ENCODE data around the gene CHD5. TPM values are rescaled to one million over a fixed set of nuclear protein-coding genes. Genes with fewer than 3 reads are reported as not detected.

CHD5 gene
- total and polyA plus RNA-seq, 4 donors, result 9.9 to 51.1 (median 34.4) TPM

DNA sequence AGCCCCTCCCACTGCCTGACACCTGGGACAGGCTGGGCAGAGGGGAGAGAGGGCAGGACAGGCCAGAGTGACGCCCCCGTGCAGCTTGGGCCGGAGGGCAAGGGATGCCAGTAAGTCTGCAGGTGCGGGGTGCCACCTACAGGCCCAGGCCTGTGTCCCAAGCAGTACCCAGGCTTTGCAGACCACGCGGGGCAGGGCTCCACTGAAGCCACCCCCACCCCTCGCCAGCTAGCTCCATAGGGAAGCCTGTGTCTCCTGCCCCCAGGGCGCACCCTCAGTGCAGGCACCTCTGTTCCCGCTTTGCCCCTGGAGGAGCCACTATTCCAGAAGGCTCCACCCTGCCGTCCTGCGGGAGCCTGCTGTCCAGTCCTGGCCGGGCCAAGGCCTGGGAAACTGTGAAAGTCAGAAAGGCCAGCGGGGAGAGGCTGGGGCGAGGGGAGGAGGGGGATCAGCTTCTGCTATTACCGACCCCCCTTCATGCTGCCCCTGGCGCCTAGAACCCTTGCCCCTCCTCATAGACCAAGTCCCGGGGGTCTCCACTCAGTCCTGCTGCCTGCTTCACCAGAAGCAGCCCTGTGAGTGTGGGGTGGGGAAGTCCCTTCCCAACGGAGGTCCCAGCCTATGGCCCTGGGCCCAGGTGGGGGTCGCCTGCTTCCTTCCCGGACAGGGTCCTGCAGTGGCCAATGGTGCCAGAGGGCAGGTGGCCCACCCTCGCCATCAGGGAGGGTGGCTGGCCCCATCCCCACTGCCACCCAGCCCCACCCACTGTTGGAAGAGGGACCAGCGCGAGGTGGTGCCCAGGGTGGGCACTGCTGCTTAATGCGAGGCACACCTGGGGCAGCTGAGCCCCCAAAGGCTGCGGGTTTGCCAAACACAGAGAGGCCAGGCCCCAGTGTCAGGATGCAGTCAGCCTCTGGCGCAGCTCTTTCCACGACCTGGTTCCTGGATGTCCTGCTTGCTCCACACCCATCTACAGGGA is 80.0 kb downstream of the CHD5 start:
- Histone ChIP-seq H3K9me3 (ENCODE audit: control insufficient read depth, insufficient read depth, low read length) (no peaks in the 10 kb centered on the region), H3K4me1 (ENCODE audit: control insufficient read depth, insufficient read depth, low read length) (peaks cover 10% of the 10 kb centered on the region), H3K4me3 (ENCODE audit: low read depth, low read length) (no peak overlapping the region), H3K27ac (ENCODE audit: low read depth, low read length) (no peak overlapping the region), H3K36me3 (ENCODE audit: control insufficient read depth, insufficient read depth, low read length) (peaks cover 82% of the 10 kb centered on the region), H3K27me3 (ENCODE audit: control insufficient read depth, insufficient read depth, low read length) (no peaks in the 10 kb centered on the region)
- no peak for DNase-seq (ENCODE audit: low read depth in 4 of 6, low spot score in 6 of 6)
- 76% methylated on average over 14 of the region's 27 CpGs for WGBS (ENCODE audit: insufficient coverage)

DNA sequence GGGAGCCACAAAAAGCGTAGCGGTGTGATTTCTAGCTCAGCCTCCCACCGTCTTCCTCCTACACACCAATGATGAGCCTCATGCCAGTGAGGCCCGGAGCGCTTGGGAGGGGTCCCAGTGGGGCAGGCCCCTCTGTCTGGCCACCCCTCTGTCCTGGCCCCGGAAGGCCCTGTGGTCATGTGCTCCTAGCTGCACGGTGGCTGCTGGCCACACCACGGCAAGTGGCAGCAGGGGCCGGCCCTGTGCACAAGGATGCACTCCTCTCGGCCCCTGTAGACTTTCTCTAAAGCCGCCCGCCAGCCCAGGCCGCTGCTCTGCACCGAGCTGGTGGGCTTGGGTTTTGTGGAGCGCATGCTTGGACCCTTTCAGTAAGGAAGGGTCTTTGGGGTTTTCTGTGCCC is 80.8 kb downstream of the CHD5 start:
- no peak overlapping the region for H3K27ac ChIP-seq (ENCODE audit: low read depth, low read length)
- no peak overlapping the region for H3K4me3 ChIP-seq (ENCODE audit: low read depth, low read length)
- H3K27me3 ChIP-seq (ENCODE audit: control insufficient read depth, insufficient read depth, low read length), result no peaks in the 10 kb centered on the region
- H3K9me3 ChIP-seq (ENCODE audit: control insufficient read depth, insufficient read depth, low read length), result no peaks in the 10 kb centered on the region
- H3K36me3 ChIP-seq (ENCODE audit: control insufficient read depth, insufficient read depth, low read length), result peaks cover 82% of the 10 kb centered on the region
- WGBS (ENCODE audit: insufficient coverage), result 90% methylated on average over 12 of the region's 15 CpGs
- no peak for DNase-seq (ENCODE audit: low read depth in 4 of 6, low spot score in 6 of 6)
- peaks cover 10% of the 10 kb centered on the region for H3K4me1 ChIP-seq (ENCODE audit: control insufficient read depth, insufficient read depth, low read length)

DNA sequence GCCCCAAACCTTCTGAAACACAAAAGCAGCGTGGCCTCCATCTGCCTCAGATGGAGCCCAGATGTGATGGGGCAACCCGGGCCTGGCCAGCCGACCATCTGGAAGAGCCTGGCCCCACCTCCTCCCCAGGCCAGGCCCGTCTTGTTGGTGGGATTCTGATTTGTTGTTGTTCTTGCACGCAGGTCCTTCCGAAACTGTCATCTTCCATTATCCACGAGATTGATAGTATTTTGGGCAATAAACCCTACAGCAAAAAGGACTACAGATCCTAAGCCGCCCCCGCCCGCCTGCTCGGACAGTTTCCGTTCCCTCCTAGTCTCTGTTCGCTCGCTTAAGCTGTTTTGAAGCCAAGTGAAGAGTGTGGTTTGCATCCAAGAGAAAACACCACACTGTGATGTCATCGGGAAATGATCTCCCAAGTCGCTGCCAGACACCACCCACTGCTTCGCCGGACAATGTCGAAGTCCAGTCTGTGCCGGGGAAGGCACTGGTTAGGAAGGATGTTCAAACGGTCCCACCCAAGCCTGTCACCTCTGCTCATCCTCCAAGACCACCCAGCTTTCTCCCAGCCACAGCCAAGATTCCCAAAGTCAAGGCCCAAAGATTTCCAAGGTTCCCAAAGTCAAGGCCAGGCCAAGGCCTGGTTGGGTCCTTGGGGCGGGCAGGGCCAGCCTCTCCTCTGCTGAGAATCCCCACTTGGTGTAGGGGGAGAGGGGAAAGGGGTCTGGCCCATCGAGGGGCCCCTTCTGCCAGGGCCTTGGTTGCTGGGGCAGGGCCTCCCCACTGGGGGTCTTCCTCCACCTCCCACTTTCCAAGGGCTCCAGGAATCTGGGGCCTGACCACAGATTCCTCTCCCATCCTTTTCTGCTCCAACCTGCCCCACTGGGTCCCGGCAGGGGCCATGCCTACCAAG is 81.6 kb downstream of the CHD5 start:
- peaks cover 10% of the 10 kb centered on the region for H3K4me1 ChIP-seq (ENCODE audit: control insufficient read depth, insufficient read depth, low read length)
- WGBS (ENCODE audit: insufficient coverage), result 77% methylated on average over 16 of the region's 24 CpGs
- H3K4me3 ChIP-seq (ENCODE audit: low read depth, low read length), result no peak overlapping the region
- DNase-seq (ENCODE audit: low read depth in 4 of 6, low spot score in 6 of 6), result no peak
- no peaks in the 10 kb centered on the region for H3K27me3 ChIP-seq (ENCODE audit: control insufficient read depth, insufficient read depth, low read length)
- H3K9me3 ChIP-seq (ENCODE audit: control insufficient read depth, insufficient read depth, low read length), result no peaks in the 10 kb centered on the region
- H3K36me3 ChIP-seq (ENCODE audit: control insufficient read depth, insufficient read depth, low read length), result peaks cover 78% of the 10 kb centered on the region
- H3K27ac ChIP-seq (ENCODE audit: low read depth, low read length), result no peak overlapping the region

GRCh38 chr1:6097824-6098223 is 82.3 kb downstream of the CHD5 start:
- DNase-seq (ENCODE audit: low read depth in 4 of 6, low spot score in 6 of 6), result no peak
- Histone ChIP-seq H3K4me1 (ENCODE audit: control insufficient read depth, insufficient read depth, low read length) (peaks cover 10% of the 10 kb centered on the region), H3K9me3 (ENCODE audit: control insufficient read depth, insufficient read depth, low read length) (no peaks in the 10 kb centered on the region), H3K36me3 (ENCODE audit: control insufficient read depth, insufficient read depth, low read length) (peaks cover 75% of the 10 kb centered on the region), H3K4me3 (ENCODE audit: low read depth, low read length) (no peak overlapping the region), H3K27ac (ENCODE audit: low read depth, low read length) (no peak overlapping the region), H3K27me3 (ENCODE audit: control insufficient read depth, insufficient read depth, low read length) (no peaks in the 10 kb centered on the region)
- WGBS (ENCODE audit: insufficient coverage), result 89% methylated on average over 17 of the region's 17 CpGs

DNA sequence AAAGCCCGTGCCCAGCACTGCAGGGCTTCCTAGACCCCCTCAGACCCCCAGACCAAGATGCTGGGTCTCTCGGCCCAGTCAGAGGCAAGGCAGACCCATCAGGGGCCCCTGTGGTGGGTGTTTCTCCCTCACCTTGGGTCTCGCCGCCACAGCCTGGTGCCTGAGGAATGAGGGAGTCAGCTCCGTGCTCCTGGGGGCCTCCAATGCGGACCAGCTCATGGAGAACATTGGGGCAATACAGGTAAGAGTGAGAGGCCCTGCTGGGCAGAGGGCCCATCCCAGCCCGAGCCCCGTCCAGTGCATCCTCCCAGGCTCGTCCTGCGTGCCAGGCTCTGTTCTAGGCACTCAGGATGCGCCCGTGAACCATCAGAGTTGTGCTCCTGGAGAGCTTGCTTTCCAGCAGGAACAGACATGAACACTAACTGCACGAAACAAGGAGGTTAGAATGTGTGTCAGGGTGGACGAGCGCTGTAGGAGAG is 83.0 kb downstream of the CHD5 start:
- DNase-seq (ENCODE audit: low read depth in 4 of 6, low spot score in 6 of 6), result no peak
- H3K36me3 ChIP-seq (ENCODE audit: control insufficient read depth, insufficient read depth, low read length), result peaks cover 69% of the 10 kb centered on the region
- peaks cover 10% of the 10 kb centered on the region for H3K4me1 ChIP-seq (ENCODE audit: control insufficient read depth, insufficient read depth, low read length)
- no peak overlapping the region for H3K27ac ChIP-seq (ENCODE audit: low read depth, low read length)
- H3K9me3 ChIP-seq (ENCODE audit: control insufficient read depth, insufficient read depth, low read length), result no peaks in the 10 kb centered on the region
- H3K27me3 ChIP-seq (ENCODE audit: control insufficient read depth, insufficient read depth, low read length), result no peaks in the 10 kb centered on the region
- WGBS (ENCODE audit: insufficient coverage), result 93% methylated on average over 15 of the region's 15 CpGs
- H3K4me3 ChIP-seq (ENCODE audit: low read depth, low read length), result no peak overlapping the region

DNA sequence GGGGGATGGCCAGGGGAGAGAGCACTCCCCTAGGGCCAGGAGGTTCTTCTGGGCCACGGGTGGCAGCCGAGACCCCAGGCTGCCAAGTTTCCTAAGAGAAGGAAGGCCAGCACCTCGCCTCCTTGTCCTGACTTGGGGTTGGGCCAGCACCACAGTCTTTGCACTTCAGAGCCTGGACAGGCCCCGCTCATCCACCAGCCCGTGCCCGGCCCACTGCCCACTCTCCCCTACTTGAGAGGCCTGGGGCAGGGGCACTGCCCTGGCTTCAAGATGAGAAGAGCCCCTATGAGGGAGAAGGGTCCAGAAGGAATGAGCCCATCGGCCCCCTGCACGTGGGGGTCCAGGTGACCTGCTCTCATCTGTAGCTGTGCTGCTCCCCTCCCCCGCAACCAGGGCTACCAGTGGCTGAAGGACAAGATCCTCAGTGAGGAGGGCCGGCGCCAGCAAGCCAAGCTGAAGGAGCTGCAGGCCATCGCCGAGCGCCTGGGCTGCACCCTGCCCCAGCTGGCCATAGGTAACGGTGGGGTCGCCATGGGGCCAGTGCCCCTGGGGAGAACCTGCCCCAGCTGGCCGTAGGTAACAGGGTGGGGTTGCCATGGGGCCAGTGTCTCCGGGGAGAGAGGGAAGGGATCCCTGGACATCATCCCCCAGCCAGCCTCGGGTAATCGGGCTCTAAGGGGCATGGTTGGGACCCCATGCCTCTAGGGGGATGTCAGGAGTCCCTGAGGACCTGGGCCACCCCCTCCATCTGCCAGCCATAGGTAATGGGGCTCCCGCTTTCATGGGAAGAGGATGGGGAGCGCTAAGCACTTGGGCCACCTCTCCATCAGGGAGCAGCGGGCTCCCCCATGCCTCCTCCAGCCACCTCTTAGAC is 83.6 kb downstream of the CHD5 start:
- no peak for DNase-seq (ENCODE audit: low read depth in 4 of 6, low spot score in 6 of 6)
- H3K36me3 ChIP-seq (ENCODE audit: control insufficient read depth, insufficient read depth, low read length), result peaks cover 70% of the 10 kb centered on the region
- no peaks in the 10 kb centered on the region for H3K27me3 ChIP-seq (ENCODE audit: control insufficient read depth, insufficient read depth, low read length)
- H3K4me3 ChIP-seq (ENCODE audit: low read depth, low read length), result no peak overlapping the region
- peaks cover 10% of the 10 kb centered on the region for H3K4me1 ChIP-seq (ENCODE audit: control insufficient read depth, insufficient read depth, low read length)
- H3K27ac ChIP-seq (ENCODE audit: low read depth, low read length), result no peak overlapping the region
- H3K9me3 ChIP-seq (ENCODE audit: control insufficient read depth, insufficient read depth, low read length), result no peaks in the 10 kb centered on the region
- WGBS (ENCODE audit: insufficient coverage), result 84% methylated on average over 19 of the region's 23 CpGs

GRCh38 chr1:6095511-6096242 is 84.4 kb downstream of the CHD5 start:
- H3K4me3 ChIP-seq (ENCODE audit: low read depth, low read length), result no peak overlapping the region
- peaks cover 71% of the 10 kb centered on the region for H3K36me3 ChIP-seq (ENCODE audit: control insufficient read depth, insufficient read depth, low read length)
- no peak overlapping the region for H3K27ac ChIP-seq (ENCODE audit: low read depth, low read length)
- no peak for DNase-seq (ENCODE audit: low read depth in 4 of 6, low spot score in 6 of 6)
- no peaks in the 10 kb centered on the region for H3K9me3 ChIP-seq (ENCODE audit: control insufficient read depth, insufficient read depth, low read length)
- no peaks in the 10 kb centered on the region for H3K27me3 ChIP-seq (ENCODE audit: control insufficient read depth, insufficient read depth, low read length)
- WGBS (ENCODE audit: insufficient coverage), result 79% methylated on average over 12 of the region's 13 CpGs
- H3K4me1 ChIP-seq (ENCODE audit: control insufficient read depth, insufficient read depth, low read length), result peaks cover 3% of the 10 kb centered on the region

- Histone ChIP-seq H3K36me3 (ENCODE audit: control insufficient read depth, insufficient read depth, low read length) (peaks cover 71% of the 10 kb centered on the region), H3K27me3 (ENCODE audit: control insufficient read depth, insufficient read depth, low read length) (no peaks in the 10 kb centered on the region), H3K9me3 (ENCODE audit: control insufficient read depth, insufficient read depth, low read length) (no peaks in the 10 kb centered on the region), H3K4me1 (ENCODE audit: control insufficient read depth, insufficient read depth, low read length) (peaks cover 4% of the 10 kb centered on the region), H3K27ac (ENCODE audit: low read depth, low read length) (no peak overlapping the region), H3K4me3 (ENCODE audit: low read depth, low read length) (no peak overlapping the region)
- WGBS (ENCODE audit: insufficient coverage), result 88% methylated on average over 17 of the region's 21 CpGs
- DNase-seq (ENCODE audit: low read depth in 4 of 6, low spot score in 6 of 6), result no peak
These were observed 85.2 kb downstream of the CHD5 start for GRCh38 chr1:6094801-6095505.

All from spinal cord (tissue), 10 donors.